ENCODE measurements around the gene SMAD7.

GRCh38 chr18:48961547-48961946, 10.8 kb upstream of the SMAD7 start:
- TF ChIP-seq POLR2A (IDR thresholded peaks at IDR 0.05; ENCODE audit: low read length) (no peak), MAX (IDR thresholded peaks at IDR 0.05) (no peak), SMC3 (IDR thresholded peaks at IDR 0.05) (no peak), CHD2 (IDR thresholded peaks at IDR 0.05; ENCODE audit: low read length, partially characterized antibody) (no peak), RFX5 (IDR thresholded peaks at IDR 0.05) (no peak), REST (IDR thresholded peaks at IDR 0.05) (no peak)
- TF ChIP-seq, protein P1, sequence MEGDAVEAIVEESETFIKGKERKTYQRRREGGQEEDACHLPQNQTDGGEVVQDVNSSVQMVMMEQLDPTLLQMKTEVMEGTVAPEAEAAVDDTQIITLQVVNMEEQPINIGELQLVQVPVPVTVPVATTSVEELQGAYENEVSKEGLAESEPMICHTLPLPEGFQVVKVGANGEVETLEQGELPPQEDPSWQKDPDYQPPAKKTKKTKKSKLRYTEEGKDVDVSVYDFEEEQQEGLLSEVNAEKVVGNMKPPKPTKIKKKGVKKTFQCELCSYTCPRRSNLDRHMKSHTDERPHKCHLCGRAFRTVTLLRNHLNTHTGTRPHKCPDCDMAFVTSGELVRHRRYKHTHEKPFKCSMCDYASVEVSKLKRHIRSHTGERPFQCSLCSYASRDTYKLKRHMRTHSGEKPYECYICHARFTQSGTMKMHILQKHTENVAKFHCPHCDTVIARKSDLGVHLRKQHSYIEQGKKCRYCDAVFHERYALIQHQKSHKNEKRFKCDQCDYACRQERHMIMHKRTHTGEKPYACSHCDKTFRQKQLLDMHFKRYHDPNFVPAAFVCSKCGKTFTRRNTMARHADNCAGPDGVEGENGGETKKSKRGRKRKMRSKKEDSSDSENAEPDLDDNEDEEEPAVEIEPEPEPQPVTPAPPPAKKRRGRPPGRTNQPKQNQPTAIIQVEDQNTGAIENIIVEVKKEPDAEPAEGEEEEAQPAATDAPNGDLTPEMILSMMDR (IDR thresholded peaks at IDR 0.05) = no peak

All from A549 (cell line).